ENCODE measurements around the gene CTXND1.

- TF ChIP-seq YY1 (IDR thresholded peaks at IDR 0.05; ENCODE audit: insufficient read depth, insufficient read length) (no peak), SUZ12 (IDR thresholded peaks at IDR 0.05; ENCODE audit: extremely low read depth, insufficient read depth, insufficient read length) (no peak), ZNF274 (IDR thresholded peaks at IDR 0.05; ENCODE audit: low read depth, low read length) (no peak)
Observed at GRCh38 chr15:80180986-80181385, 71.0 kb downstream of the CTXND1 start.

Data from NT2/D1 (cell line).